Mesenchymal stem cell (in vitro differentiated cells and primary cell): ENCODE data around the gene SYTL4.
A peak's percentile ranks its signal among the peaks of the same experiment; 100 is the strongest.

Experiments
- DNase-seq: peaks from one replicate; pipeline ENCODE4 v3.0.0-alpha.2; 2013
- H2AFZ ChIP-seq: one replicate; pipeline ENCODE4 v1.6.1; 2013; ENCODE audit warnings: low read depth, mild to moderate bottlenecking, control low read depth, inconsistent platforms, low read length, moderate library complexity
- H2AK5ac ChIP-seq: 2 replicates; pipeline ENCODE4 v1.6.1; 2013; ENCODE audit warnings: low read length, moderate library complexity, mild to moderate bottlenecking, inconsistent platforms; ENCODE audit not compliant: severe bottlenecking
- H2BK120ac ChIP-seq: one replicate; pipeline ENCODE4 v1.6.1; 2013; ENCODE audit warnings: low read depth, mild to moderate bottlenecking, inconsistent platforms, low read length, moderate library complexity
- H2BK12ac ChIP-seq, 2 experiments: one replicate each; pipeline ENCODE4 v1.6.1; 2013; ENCODE audit warnings: inconsistent platforms in 2 of 2, low read length in 2 of 2, mild to moderate bottlenecking in 2 of 2, moderate library complexity in 2 of 2, control low read depth in 1 of 2
- H2BK15ac ChIP-seq: one replicate; pipeline ENCODE4 v1.6.1; 2013; ENCODE audit warnings: mild to moderate bottlenecking, low read depth, inconsistent platforms; ENCODE audit not compliant: poor library complexity, severe bottlenecking
- H2BK5ac ChIP-seq: 2 replicates; pipeline ENCODE4 v1.6.1; 2013; ENCODE audit warnings: low read depth, mild to moderate bottlenecking, low read length, control low read depth, inconsistent platforms; ENCODE audit not compliant: poor library complexity, severe bottlenecking
- H3K14ac ChIP-seq, 2 experiments: one replicate each; pipeline ENCODE4 v1.6.1; 2013; ENCODE audit warnings: inconsistent platforms in 2 of 2, low read length in 2 of 2, control low read depth in 1 of 2, mild to moderate bottlenecking in 1 of 2, moderate library complexity in 1 of 2
- H3K18ac ChIP-seq, 2 experiments: one replicate each; pipeline ENCODE4 v1.6.1; 2013; ENCODE audit warnings: inconsistent platforms in 2 of 2, low read length in 2 of 2, control low read depth in 1 of 2, low read depth in 1 of 2, mild to moderate bottlenecking in 1 of 2
- H3K23ac ChIP-seq, 2 experiments: one replicate each; pipeline ENCODE4 v1.6.1; 2013; ENCODE audit warnings: inconsistent platforms in 2 of 2, low read length in 2 of 2, mild to moderate bottlenecking in 2 of 2, moderate library complexity in 2 of 2, control low read depth in 1 of 2
- H3K27ac ChIP-seq: 2 replicates; pipeline ENCODE4 v1.5.1; 2013; ENCODE audit warnings: mild to moderate bottlenecking, moderate library complexity, low read length, control low read depth, inconsistent platforms; ENCODE audit not compliant: poor library complexity, severe bottlenecking
- H3K27me3 ChIP-seq, 2 experiments: 2 replicates each; pipeline versions ENCODE4 v1.6.1 to v1.7.0; 2013; ENCODE audit warnings: low read length in 2 of 2, mild to moderate bottlenecking in 2 of 2, moderate library complexity in 2 of 2, control low read depth in 1 of 2, inconsistent platforms in 1 of 2; ENCODE audit not compliant: control insufficient read depth in 1 of 2, insufficient read depth in 1 of 2
- H3K36me3 ChIP-seq, 2 experiments: 2 replicates each; pipeline versions ENCODE4 v1.6.1 to v1.7.0; 2013; ENCODE audit warnings: low read length in 2 of 2, control low read depth in 1 of 2, inconsistent platforms in 1 of 2, low read depth in 1 of 2, mild to moderate bottlenecking in 1 of 2; ENCODE audit not compliant: insufficient read depth in 2 of 2, control insufficient read depth in 1 of 2
- H3K4ac ChIP-seq, 2 experiments: one replicate each; pipeline ENCODE4 v1.6.1; 2013; ENCODE audit warnings: inconsistent platforms in 2 of 2, low read length in 2 of 2, mild to moderate bottlenecking in 2 of 2, moderate library complexity in 2 of 2, control low read depth in 1 of 2, low read depth in 1 of 2
- H3K4me1 ChIP-seq: 2 replicates; pipeline ENCODE4 v1.6.1; 2013; ENCODE audit warnings: low read depth, low read length, control low read depth; ENCODE audit not compliant: control insufficient read depth, insufficient read depth
- H3K4me2 ChIP-seq: 2 replicates; pipeline ENCODE4 v1.6.1; 2013; ENCODE audit warnings: low read length, mild to moderate bottlenecking, inconsistent platforms; ENCODE audit not compliant: poor library complexity, severe bottlenecking
- H3K4me3 ChIP-seq, 2 experiments: 2 replicates each; pipeline versions ENCODE4 v1.5.1 to v1.7.0; 2013; ENCODE audit warnings: low read length in 2 of 2, mild to moderate bottlenecking in 2 of 2, control low read depth in 1 of 2, low read depth in 1 of 2; ENCODE audit not compliant: insufficient read depth in 1 of 2
- H3K79me1 ChIP-seq: replicated peaks from 2 replicates; pipeline ENCODE4 v1.6.1; 2013; ENCODE audit warnings: mild to moderate bottlenecking, control low read depth, low read length, inconsistent platforms; ENCODE audit not compliant: poor library complexity, severe bottlenecking
- H3K9ac ChIP-seq: 2 replicates; pipeline ENCODE4 v1.7.0; 2013; ENCODE audit warnings: mild to moderate bottlenecking, low read length, moderate library complexity
- H3K9me3 ChIP-seq: 2 replicates; pipeline ENCODE4 v1.7.0; 2013; ENCODE audit warnings: mild to moderate bottlenecking, low read length; ENCODE audit not compliant: control insufficient read depth
- H4K8ac ChIP-seq: one replicate; pipeline ENCODE4 v1.6.1; 2013; ENCODE audit warnings: inconsistent platforms, mild to moderate bottlenecking, low read length, moderate library complexity
- H4K91ac ChIP-seq: one replicate; pipeline ENCODE4 v1.6.1; 2013; ENCODE audit warnings: mild to moderate bottlenecking, low read length, inconsistent platforms
- WGBS: methylation state at CpG from one replicate; pipeline ENCODE4 v1.1.7; 2013; ENCODE audit warnings: mixed read lengths; 5-methylcytosine and 5-hydroxymethylcytosine counted together

Gene SYTL4

DNA sequence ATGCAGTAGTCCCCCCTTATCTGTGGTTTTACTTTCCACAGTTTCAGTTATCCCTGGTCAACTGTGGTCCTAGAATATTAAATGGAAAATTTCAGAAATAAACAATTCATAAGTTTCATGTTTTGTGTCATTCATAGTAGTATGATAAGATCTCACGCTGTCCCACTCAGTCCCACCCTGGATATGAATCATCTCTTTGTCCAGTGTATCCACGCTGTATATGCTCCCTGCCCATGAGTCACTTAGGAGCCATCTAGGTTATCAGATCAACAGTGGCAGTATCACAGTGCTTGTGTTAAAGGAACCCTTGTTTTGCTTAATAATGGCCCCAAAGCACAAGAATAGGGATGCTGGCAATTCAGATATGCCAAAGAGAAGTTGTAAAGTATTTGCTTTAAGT lies 16.2 kb upstream of the SYTL4 start:
- H3K27ac ChIP-seq: no peak overlapping the region
- no peak overlapping the region for H3K14ac ChIP-seq
- no peak overlapping the region for H3K4ac ChIP-seq
- no peaks in the 10 kb centered on the region for H3K4me1 ChIP-seq
- H3K4me2 ChIP-seq: no peak overlapping the region
- H4K91ac ChIP-seq: no peak overlapping the region
- no peaks in the 10 kb centered on the region for H3K9me3 ChIP-seq
- H3K27me3 ChIP-seq: peaks cover 3 to 53% of the 10 kb centered on the region in 2 experiments
- no peak overlapping the region for H2BK12ac ChIP-seq
- no peak overlapping the region for H2AFZ ChIP-seq
- no peak overlapping the region for H2BK120ac ChIP-seq
- no peak overlapping the region for H3K4me3 ChIP-seq
- 17% methylated on average over 2 of the region's 2 CpGs for WGBS
- no peaks in the 10 kb centered on the region for H3K79me1 ChIP-seq
- no peaks in the 10 kb centered on the region for H3K36me3 ChIP-seq
- no peak overlapping the region for H2AK5ac ChIP-seq
- no peak for DNase-seq
- no peak overlapping the region for H3K9ac ChIP-seq
- no peak overlapping the region for H2BK15ac ChIP-seq
- H3K23ac ChIP-seq: no peak overlapping the region
- H4K8ac ChIP-seq: no peak overlapping the region
- H2BK5ac ChIP-seq: no peak overlapping the region
- no peak overlapping the region for H3K18ac ChIP-seq

- no peak overlapping the region for H3K27ac ChIP-seq
- no peak overlapping the region for H2AK5ac ChIP-seq
- H3K36me3 ChIP-seq: no peaks in the 10 kb centered on the region
- no peak overlapping the region for H3K9ac ChIP-seq
- no peak overlapping the region for H3K4me2 ChIP-seq
- H3K27me3 ChIP-seq: peaks cover 3 to 56% of the 10 kb centered on the region in 2 experiments
- H3K14ac ChIP-seq: no peak overlapping the region
- no peak overlapping the region for H2BK15ac ChIP-seq
- H2BK120ac ChIP-seq: no peak overlapping the region
- H2BK5ac ChIP-seq: no peak overlapping the region
- no peak overlapping the region for H4K8ac ChIP-seq
- no peak overlapping the region for H3K4ac ChIP-seq
- no peaks in the 10 kb centered on the region for H3K4me1 ChIP-seq
- no peak overlapping the region for H4K91ac ChIP-seq
- no peak overlapping the region for H3K4me3 ChIP-seq
- H2BK12ac ChIP-seq: no peak overlapping the region
- H2AFZ ChIP-seq: no peak overlapping the region
- no peak overlapping the region for H3K18ac ChIP-seq
- no CpG with 5 or more reads among the region's 2 CpGs for WGBS
- no peak for DNase-seq
- no peaks in the 10 kb centered on the region for H3K9me3 ChIP-seq
- no peaks in the 10 kb centered on the region for H3K79me1 ChIP-seq
- no peak overlapping the region for H3K23ac ChIP-seq
Observed at GRCh38 chrX:100747703-100748102, 15.8 kb upstream of the SYTL4 start.

DNA sequence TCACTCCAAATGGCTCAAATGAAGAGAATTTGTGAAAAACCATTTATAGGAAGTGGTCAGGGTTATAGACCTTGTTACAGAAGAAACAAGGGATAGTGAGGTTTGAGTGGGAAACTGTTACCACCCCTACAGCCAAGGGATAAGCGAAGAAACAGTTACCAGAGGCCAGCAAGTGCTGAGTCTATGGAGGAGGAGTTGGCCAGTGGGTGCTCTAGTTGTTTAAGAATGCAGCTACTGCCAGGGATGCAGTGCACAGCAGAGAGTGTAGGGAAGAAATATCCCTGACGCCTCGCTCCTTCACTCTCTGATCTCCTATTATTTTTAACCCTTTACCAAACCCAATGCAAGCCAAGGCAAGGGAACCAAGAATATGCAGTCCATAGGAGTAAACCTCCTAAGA lies 15.2 kb upstream of the SYTL4 start:
- H2BK5ac ChIP-seq: no peak overlapping the region
- no peaks in the 10 kb centered on the region for H3K36me3 ChIP-seq
- no peaks in the 10 kb centered on the region for H3K4me1 ChIP-seq
- H3K23ac ChIP-seq: no peak overlapping the region
- no peak overlapping the region for H3K14ac ChIP-seq
- no peak overlapping the region for H3K9ac ChIP-seq
- no peak overlapping the region for H3K4ac ChIP-seq
- H2BK15ac ChIP-seq: no peak overlapping the region
- H2BK120ac ChIP-seq: no peak overlapping the region
- no peak overlapping the region for H2BK12ac ChIP-seq
- DNase-seq: no peak
- H4K91ac ChIP-seq: no peak overlapping the region
- no peak overlapping the region for H3K4me2 ChIP-seq
- no peak overlapping the region for H2AFZ ChIP-seq
- no CpG with 5 or more reads among the region's 3 CpGs for WGBS
- H3K18ac ChIP-seq: no peak overlapping the region
- peaks cover 0 to 58% of the 10 kb centered on the region in 2 experiments for H3K27me3 ChIP-seq
- no peak overlapping the region for H3K4me3 ChIP-seq
- no peaks in the 10 kb centered on the region for H3K79me1 ChIP-seq
- no peaks in the 10 kb centered on the region for H3K9me3 ChIP-seq
- no peak overlapping the region for H4K8ac ChIP-seq
- H3K27ac ChIP-seq: no peak overlapping the region
- H2AK5ac ChIP-seq: no peak overlapping the region

DNA sequence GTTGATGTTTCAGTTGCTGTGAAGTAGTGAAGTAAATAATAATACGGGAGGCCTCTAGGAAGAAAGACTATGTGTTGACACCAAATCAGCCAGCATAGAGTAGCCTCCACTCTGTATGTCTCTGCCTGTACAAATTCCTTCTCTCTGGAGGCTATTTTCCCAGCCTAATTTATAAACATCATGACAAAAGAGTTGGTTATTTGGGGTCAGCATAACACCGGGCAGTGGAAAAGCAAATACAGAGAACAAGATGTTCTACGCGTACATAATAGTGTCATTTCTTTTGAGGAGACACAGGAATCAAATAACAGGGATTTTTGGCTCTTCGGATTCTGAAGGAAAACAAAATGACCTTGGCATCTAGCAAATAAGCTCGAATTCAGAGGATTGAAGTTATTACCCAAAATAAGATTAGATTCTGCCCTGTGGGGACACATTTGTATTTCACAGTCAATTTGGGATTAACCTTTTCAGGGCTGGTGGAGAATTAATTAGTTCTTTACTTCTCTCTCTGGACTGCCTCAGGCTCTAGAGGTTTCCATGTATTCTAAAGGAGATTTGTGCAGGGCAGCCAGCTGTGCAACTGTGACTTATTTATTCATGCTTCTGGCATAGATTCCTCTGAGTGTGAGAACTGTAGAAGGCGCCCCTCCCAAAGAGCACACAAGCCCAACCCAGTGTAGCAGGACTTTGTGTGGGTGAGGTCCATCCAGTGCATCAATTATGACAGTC lies 14.1 kb upstream of the SYTL4 start:
- H3K9ac ChIP-seq: no peak overlapping the region
- H2BK15ac ChIP-seq: no peak overlapping the region
- H3K18ac ChIP-seq: no peak overlapping the region
- WGBS: 61% methylated on average over 6 of the region's 7 CpGs
- H3K4me1 ChIP-seq: no peaks in the 10 kb centered on the region
- no peak overlapping the region for H3K14ac ChIP-seq
- H3K23ac ChIP-seq: no peak overlapping the region
- no peak overlapping the region for H3K4ac ChIP-seq
- H3K27ac ChIP-seq: no peak overlapping the region
- no peak overlapping the region for H2BK12ac ChIP-seq
- no peak overlapping the region for H4K8ac ChIP-seq
- H3K4me3 ChIP-seq: no peak overlapping the region
- no peaks in the 10 kb centered on the region for H3K79me1 ChIP-seq
- H3K27me3 ChIP-seq: peaks cover 4 to 59% of the 10 kb centered on the region in 2 experiments
- H3K9me3 ChIP-seq: no peaks in the 10 kb centered on the region
- H2AK5ac ChIP-seq: no peak overlapping the region
- H2BK5ac ChIP-seq: no peak overlapping the region
- no peak overlapping the region for H4K91ac ChIP-seq
- no peak overlapping the region for H2AFZ ChIP-seq
- peak; percentile 12 for DNase-seq
- peak overlapping the region; percentile 16 for H3K4me2 ChIP-seq
- no peak overlapping the region for H2BK120ac ChIP-seq
- H3K36me3 ChIP-seq: no peaks in the 10 kb centered on the region
